ENCODE results near the gene PRUNE2. TPM values are rescaled to one million over a fixed set of nuclear protein-coding genes. Genes with fewer than 3 reads are reported as not detected.
"Not testable (repeated sequence)": the region's sequence is repeated elsewhere in the genome, so short reads cannot be mapped to it uniquely, and the experiment has no call there.

Gene PRUNE2
- total RNA-seq, 1 donor from 2014 or later: 1.1 TPM

GRCh38 chr9:76868897-76869296 lies 37.0 kb downstream of the PRUNE2 start:
- intact Hi-C loops (cut with micrococcal nuclease): no loop called here

GRCh38 chr9:76866689-76867088 lies 39.2 kb downstream of the PRUNE2 start:
- intact Hi-C loops (cut with micrococcal nuclease): no loop called here

GRCh38 chr9:76863832-76864231 lies 42.1 kb downstream of the PRUNE2 start:
- intact Hi-C loops (cut with micrococcal nuclease): no loop called here

GRCh38 chr9:76859860-76860259 lies 46.1 kb downstream of the PRUNE2 start:
- intact Hi-C loops (cut with micrococcal nuclease): no loop called here

- intact Hi-C loops (cut with micrococcal nuclease): not testable (repeated sequence)
Measured at GRCh38 chr9:76858248-76858647, 47.7 kb downstream of the PRUNE2 start.

- intact Hi-C loops (cut with micrococcal nuclease): no loop called here
Measured at GRCh38 chr9:76856016-76856415, 49.9 kb downstream of the PRUNE2 start.

GRCh38 chr9:76855015-76855414 lies 50.9 kb downstream of the PRUNE2 start:
- intact Hi-C loops (cut with micrococcal nuclease): no loop called here

GRCh38 chr9:76852026-76852425 lies 53.9 kb downstream of the PRUNE2 start:
- intact Hi-C loops (cut with micrococcal nuclease): no loop called here

- intact Hi-C loops (cut with micrococcal nuclease): no loop called here
Measured at GRCh38 chr9:76846297-76846696, 59.6 kb downstream of the PRUNE2 start.

GRCh38 chr9:76845254-76845653 lies 60.7 kb downstream of the PRUNE2 start:
- intact Hi-C loops (cut with micrococcal nuclease): no loop called here

- intact Hi-C loops (cut with micrococcal nuclease): no loop called here
Measured at GRCh38 chr9:76835571-76836283, 70.2 kb downstream of the PRUNE2 start.

- intact Hi-C loops (cut with micrococcal nuclease): no loop called here
Measured at GRCh38 chr9:76828447-76828846, 77.5 kb downstream of the PRUNE2 start.

GRCh38 chr9:76827296-76828080 lies 78.4 kb downstream of the PRUNE2 start:
- intact Hi-C loops (cut with micrococcal nuclease): no loop called here

GRCh38 chr9:76820431-76820830 lies 85.5 kb downstream of the PRUNE2 start:
- intact Hi-C loops (cut with micrococcal nuclease): no loop called here

- intact Hi-C loops (cut with micrococcal nuclease): no loop called here
Measured at GRCh38 chr9:76818271-76818670, 87.6 kb downstream of the PRUNE2 start.

GRCh38 chr9:76817489-76817888 lies 88.4 kb downstream of the PRUNE2 start:
- intact Hi-C loops (cut with micrococcal nuclease): no loop called here

- intact Hi-C loops (cut with micrococcal nuclease): no loop called here
Measured at GRCh38 chr9:76812591-76812990, 93.3 kb downstream of the PRUNE2 start.

GRCh38 chr9:76810377-76810957 lies 95.4 kb downstream of the PRUNE2 start:
- intact Hi-C loops (cut with micrococcal nuclease): loop anchor here (1.0 kb wide), 2 partner anchors 202 to 340 kb away; no protein-coding TSS in a partner anchor

- intact Hi-C loops (cut with micrococcal nuclease): no loop called here
Measured at GRCh38 chr9:76808636-76809035, 97.3 kb downstream of the PRUNE2 start.

GRCh38 chr9:76803762-76804161 lies 102.2 kb downstream of the PRUNE2 start:
- intact Hi-C loops (cut with micrococcal nuclease): no loop called here

GRCh38 chr9:76803083-76803482 lies 102.8 kb downstream of the PRUNE2 start:
- intact Hi-C loops (cut with micrococcal nuclease): no loop called here

- intact Hi-C loops (cut with micrococcal nuclease): no loop called here
Measured at GRCh38 chr9:76800901-76801300, 105.0 kb downstream of the PRUNE2 start.
